Activated CD4-positive, alpha-beta T cell treated with anti-CD3 and anti-CD28 coated beads for 1 hour (primary cell): Measurements from ENCODE around the gene ATP8A2.
A peak's percentile ranks its signal among the peaks of the same experiment; 100 is the strongest.

Experiments used
- DNase-seq: peaks from one replicate; pipeline ENCODE4 v3.0.0-alpha.2; 2020

Gene ATP8A2

DNA sequence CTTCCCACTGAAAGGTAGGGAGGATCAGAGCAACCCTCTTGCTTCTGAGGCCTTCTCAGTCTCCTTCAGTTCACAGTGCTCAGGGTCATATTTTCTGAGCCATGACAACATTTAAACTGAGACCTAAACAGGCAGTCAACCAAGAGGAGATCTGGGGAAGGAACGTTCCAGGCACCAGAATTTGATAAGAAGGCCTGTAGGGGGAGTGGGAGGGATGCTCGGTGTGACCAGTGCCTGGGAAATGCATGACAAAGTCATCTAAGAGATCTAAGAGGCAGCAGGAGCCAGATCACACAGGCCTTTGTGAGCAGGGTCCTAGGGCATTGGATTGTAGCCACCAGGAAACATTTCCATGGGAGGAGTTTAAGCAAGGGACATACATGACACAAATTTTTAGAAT lies 608.5 kb downstream of the ATP8A2 start:
- DNase-seq: no peak

DNA sequence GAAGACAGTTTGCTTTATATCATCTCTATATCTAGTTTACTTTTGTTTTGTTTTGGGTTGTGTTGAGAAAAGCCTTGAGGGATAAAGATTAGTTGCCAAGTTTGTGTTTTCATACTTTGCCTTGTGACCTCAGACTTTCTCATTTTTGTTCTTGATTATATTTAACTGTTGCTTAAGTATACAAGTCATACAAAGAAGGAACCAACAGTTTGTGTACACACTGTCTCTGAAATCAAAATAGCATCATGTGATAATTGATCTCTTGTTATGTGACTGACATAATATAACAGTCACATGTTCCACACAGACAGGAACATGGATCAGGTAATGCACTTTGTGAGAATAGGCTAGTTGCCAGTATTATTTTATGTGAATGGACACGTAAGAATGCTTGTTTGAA lies 609.3 kb downstream of the ATP8A2 start:
- DNase-seq: no peak

DNA sequence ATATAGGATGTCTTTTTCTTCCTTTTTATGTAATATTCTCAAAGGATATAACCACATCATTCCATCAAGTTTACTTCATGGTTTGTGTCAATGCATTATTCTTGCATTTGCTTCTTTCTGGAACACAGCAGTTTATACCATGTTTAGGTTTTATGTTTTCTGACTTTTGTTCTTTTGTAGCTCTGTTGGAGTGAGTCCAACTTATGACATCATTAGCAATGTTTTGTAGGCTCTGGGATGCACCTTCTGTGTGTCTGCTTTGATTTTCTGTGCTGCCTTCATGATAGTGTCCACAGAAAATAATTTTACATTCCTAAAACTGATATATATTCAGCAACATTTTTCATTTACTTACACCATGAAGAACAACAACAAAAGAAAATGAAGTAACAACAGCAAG lies 611.1 kb downstream of the ATP8A2 start:
- no peak for DNase-seq

DNA sequence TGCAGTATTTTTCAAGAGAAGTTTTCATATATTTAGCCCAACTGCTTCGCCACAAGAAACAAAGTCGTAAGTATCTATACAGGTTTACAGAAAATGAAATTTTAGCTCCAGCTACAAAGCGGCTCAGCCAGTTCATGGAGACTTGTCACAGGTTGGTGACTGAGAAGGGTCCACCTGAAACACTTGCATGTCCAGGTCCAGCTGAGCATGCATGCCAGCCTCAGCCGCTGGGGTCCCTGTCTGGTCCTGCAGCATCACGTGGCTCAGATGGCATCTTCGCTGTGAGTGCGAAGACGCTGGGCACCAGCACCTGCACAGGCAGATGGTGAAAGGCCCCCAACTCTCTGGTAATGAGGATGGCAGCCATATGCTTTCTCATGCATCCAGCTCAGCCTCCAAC lies 616.2 kb downstream of the ATP8A2 start:
- no peak for DNase-seq

DNA sequence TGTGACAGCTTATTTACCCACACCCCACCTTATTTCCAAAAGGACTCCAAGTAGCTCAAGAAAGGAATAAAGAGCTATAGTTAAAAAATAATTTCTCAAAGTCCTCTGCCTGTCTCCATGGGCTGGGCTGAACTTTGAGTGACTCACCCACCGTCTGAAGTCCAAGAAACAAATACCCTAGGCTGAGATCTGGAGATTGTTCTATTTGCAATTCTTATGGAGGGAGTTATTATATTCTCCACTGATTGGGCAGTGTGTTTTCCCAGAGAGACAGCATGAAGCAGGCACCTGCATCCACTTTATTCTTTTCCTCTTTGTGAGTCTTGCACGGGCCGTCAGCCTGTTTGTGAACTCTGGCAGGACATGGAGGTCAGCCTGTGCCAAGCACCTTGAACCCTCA lies 616.9 kb downstream of the ATP8A2 start:
- DNase-seq: no peak

DNA sequence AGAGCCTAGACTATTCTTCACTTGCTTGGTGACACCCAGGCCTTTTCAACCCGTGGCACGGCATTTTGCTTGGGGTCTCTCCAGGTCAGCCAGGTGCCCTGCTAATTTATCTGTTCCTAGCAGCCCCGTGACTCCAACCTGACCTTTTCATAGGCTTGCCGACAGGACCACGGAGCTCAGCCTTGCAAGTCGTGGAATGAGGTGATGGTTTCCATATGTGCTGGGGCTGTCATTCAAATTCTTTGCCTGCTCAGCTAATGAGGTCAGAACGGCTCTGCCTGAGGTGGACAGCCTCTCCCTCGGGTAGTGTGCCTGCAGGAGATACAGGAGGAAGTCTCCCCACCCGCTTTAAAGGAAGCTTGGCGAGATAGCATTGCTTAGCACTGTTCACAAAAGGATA lies 619.0 kb downstream of the ATP8A2 start:
- no peak for DNase-seq

DNA sequence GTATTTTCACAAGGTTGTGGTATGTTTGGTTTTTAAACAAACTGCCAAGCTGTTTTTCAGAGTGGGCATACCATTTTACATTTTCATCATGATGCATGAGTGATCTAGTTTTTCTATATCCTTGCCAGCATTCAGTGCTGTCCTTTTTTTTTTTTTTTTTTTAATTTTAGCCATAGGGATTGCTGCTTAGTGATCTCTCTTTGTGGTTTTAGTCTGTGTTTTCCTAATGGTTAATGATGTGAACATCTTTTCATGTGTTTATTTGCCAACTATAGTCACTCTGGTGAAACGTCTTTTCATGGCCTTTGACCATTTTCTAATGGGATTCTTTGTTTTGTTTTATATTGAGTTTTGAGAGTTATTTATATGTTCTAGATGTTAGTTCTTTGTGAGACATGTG lies 620.3 kb downstream of the ATP8A2 start:
- DNase-seq: no peak

DNA sequence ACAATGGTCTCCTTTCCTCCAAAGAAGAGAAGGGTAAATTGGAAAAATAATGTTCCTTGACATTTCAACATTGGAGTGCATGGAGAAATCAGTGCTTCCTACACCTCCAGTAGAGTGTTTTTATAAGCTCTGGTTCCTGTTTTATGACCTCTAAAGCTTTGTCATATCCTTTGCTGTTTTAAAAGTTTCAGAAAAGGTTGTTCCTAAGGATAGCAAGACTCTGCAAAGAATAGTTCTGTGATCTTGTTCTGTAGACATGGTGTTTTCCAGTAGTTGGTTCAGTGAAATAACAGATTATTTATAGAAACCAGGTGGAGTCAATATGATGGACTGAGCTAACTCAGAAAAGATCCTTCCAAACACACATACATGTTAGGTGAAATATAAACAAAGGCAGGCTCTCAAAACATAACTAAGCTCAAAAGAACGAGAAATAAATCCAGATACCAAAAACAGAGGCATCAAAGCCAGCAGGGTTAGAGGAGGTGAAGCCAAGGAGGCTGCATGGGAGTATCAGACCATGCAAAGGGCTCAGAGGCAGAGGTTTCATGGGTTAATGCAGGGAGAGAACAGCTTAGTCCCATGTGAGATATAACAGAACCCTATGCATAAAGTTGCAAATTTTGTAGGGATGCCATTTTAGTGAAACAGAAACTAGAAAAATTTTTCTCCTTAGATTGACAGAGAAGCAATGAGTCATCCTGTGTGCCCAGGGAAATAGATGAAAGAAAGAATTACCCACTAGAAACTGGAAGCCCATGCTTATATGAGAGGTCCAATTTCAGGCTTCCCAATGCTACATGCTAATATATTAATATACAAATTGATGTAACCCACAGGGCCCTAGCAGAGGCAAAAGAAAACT lies 635.7 kb downstream of the ATP8A2 start:
- DNase-seq: no peak

DNA sequence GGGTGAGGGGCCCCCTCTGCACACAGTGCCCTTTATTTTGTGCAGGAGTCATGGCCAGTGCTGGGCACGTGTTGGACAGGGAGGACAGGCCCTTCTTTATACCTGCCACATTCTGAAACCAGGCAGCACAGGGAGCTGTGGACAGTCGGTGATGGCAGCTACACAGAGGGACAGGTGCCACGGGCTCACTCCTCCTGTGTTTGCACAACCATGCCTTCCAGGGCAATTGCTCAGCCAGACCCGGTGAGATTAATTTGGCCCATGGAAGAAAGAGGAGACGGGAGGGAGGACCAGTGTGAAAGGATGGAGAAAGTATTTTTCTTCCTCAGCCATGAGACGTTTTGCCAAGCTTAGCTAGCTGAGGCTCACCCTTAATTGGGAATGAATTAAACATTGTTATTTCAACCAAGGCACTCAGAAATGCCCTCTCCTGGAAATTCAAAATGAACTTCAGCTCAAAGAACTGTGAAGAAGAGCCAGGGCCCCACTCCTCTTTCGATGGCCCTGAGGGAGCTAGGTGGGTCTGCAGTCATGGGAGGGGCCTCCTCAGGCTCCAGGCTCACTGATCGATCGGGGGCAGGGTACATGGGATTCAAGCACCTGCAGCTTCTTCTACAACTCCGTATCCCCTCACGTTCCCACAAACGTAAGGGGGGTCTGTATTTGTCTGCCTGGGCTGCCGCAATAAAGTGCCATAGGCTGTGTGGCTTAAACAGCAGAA lies 638.9 kb downstream of the ATP8A2 start:
- no peak for DNase-seq

DNA sequence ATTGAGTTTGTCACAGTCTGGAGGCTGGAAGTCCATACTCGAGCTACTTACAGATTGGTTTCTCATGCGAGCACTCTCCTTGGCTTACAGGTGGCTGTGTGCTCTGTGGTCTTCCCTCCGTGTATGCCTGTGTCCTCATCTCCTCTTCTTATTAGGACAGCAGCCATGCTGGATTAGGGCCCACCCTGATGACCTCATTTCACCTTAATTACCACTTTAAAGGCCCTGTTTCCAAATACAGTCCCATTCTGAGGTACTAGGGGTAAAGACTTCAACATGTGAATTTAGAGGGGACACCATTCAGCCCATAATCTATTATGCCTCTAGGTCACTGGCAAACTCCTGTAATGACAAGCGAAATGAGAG lies 639.4 kb downstream of the ATP8A2 start:
- no peak for DNase-seq

DNA sequence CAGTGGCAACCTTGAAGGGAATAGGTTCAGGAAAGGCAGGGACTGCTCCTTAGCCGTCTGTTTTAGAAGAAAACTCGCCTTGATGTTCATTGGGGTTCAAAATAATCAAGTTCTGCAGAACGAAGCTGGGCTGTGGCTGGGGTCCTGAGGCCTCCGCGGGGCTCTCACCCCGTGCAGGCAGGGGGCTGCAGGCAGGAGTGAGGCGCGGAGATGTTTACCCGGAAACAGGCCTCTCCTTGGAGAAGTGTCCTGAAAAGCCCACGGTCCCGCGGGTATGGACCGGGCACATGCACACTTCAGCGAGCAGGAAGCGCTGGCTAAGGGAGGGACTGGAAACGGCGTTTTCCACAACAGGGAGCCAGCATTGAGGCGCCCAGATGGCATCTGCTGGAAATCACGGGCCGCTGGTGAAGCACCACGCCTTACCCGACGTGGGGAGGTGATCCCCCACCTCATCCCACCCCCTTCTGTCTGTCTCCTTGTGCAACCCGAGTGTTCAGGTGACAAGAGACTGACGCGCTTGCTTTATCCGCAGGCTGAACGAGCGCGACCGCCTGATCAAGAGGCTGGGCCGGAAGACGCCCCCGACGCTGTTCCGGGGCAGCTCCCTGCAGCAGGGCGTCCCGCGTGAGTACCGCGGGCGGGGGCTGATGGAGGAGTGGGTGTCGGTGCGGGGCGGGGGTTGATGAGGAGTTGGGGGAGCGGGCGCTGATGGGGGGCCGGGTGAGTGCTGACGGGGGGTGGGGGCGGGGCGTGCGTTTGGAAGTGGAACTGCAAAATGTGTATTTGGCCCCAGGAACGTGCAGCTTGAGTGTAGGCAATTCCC lies 640.4 kb downstream of the ATP8A2 start:
- peak; percentile 32 for DNase-seq

DNA sequence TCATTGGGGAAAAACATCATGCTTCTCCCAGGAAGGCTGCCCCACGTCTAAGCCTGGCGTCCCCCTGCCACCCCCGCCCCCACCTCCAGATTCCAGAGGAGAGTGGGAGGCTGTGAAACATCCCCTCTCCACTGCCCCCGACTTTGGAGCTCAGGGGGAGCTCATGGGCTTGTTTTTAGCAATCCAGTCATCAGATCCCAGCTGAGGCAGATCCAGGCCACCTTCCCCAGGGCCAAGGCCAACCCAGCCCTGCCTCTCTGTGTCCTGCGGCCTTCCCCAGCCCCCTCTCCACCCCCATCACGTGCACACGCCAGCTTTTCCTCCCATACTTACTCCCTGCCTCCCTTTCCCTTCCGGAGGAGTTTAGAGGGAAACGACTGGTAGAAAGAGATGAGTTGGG lies 641.2 kb downstream of the ATP8A2 start:
- DNase-seq: no peak

DNA sequence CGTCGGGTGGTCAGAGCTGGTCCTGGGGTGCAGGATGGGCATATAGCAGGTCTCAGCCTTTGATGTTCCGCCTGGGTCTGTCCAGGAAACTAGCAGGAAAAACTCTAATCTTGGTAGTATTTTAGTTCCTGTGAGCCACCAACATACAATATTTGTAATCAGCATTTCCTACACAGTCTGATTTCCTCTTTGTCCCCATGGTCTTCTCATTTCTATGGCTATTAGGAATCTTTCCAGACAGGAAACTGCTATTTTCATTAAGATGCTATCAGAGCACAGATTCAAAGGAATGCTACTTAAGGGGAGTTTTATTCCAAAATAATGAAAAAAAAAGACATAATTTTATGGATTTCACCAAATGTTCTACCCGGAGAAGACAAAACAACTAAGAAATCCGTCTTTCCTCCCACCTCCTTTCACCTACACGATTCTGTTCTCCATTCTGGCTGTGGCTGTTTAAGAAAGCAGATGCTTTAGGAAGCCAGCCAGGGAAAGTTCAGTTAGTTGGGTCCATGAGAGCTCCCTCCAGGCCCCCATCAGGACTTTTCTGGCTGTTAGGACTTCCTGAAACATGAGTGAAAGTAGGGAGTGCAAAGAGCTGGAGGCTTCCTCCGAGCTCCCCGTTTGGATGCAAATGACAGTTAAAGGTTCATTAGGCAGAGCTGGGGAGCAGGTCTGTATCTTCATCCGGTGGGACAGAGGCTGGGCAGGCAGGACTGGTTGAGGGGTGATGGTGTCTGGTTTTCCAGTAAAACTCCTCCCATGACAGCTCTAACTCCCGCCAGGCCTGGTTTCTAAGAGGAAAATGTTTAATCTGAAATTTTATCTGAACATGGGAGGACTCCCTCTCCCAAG lies 643.7 kb downstream of the ATP8A2 start:
- DNase-seq: no peak

DNA sequence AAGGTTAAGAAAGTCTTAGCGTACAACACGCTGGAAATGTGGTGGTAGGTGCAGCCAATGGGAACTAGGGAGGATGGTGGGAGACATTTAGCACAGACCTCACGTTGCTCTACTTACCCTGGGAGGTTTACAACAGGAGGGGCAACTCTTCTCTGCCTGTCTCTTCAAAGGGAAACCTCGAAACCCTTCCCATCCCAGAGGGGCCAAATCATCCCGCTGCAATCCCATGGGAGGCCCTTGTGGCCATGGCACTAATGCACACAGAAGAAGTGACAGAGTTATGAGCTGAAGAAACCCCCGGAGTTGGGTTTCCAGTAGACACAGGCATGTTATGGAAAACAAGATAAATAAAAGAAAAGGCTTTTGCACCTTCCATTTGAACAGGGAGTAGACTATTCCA lies 644.4 kb downstream of the ATP8A2 start:
- DNase-seq: no peak

DNA sequence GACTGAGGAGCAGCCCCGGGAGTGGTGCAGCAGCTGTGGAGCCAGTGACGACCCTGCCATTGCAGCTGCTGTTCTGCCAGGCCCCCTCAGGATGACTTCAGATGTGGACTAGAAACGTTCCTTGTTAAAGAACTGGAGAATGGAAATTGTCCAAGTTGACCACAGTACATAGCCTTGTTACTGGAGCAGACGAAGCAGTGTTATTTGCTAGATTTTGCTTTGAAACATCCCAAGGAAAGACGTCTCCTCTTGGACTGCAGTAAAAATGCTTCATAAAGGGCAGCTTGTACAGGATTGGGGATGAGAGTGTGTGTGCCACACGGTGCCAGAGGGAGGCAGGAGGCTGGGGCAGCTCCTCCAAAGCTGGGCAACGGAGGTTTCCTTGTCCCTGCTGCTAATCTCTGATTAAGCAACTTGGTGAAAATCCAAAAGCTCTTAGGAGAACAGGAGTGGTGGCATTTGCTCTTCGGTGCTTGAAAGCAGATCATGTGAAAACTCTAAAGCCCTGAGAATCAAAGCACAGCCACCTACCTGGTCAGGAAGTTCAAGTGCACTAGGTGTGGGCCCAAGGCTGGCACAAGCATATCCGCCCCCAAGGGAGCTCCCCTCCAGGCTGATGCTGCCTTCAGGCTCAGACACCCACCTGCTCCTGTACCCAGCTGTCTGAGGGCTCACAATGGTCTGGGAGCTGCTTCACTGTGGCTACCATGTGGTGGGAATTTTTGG lies 645.6 kb downstream of the ATP8A2 start:
- DNase-seq: no peak

DNA sequence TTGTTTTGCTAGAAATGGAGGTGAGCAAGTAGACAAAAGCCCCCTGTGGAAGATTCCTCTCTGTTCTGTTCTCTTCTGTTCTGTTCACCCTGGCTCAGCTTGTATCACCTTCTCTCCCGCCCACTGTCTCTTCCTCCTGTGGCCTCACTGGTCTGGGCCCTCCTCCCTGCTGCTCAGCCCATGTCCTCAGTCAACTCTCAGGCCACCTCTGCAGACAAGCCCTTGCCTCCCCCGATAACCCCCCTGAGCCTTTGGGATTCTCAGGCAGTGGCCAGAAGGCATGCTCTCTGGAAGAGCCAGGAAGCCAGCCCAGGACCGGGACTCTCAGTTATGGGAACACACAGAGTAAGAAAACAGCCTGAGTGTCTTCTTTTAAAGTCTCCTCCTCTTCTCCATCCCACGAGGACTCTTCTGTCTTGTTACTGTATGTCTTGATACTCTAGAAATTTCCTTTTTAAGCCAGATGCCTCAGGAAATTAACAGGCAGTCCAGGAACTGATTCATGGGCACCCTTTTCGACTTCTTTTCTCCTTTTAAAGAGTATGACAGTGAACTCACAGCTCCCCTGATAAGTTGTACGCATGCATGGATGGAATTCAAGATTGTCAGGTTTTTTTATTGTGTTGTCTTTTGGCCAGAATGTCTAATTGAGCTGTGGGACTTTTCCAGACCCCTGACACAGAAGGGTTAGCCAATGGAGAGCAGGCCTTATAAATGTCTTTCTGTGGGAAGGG lies 646.3 kb downstream of the ATP8A2 start:
- no peak for DNase-seq

DNA sequence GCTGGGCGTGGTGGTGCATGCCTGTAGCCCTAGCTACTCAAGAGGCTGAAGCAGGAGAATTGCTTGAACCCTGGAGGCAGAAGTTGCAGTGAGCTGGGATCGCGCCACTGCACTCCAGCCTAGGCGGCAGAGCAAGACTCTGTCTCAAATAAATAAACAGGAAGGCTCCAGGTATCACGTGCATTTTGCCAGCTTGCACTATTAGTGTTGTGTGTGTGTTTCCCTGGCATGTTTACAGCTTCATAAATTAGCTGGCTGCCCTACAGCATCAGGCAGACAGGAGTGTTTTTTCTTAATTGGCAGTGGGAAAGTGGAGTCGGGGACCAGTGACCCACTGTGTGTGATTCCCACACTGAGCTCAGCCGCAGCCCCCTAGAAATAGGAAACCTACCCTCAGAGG lies 647.5 kb downstream of the ATP8A2 start:
- DNase-seq: no peak

DNA sequence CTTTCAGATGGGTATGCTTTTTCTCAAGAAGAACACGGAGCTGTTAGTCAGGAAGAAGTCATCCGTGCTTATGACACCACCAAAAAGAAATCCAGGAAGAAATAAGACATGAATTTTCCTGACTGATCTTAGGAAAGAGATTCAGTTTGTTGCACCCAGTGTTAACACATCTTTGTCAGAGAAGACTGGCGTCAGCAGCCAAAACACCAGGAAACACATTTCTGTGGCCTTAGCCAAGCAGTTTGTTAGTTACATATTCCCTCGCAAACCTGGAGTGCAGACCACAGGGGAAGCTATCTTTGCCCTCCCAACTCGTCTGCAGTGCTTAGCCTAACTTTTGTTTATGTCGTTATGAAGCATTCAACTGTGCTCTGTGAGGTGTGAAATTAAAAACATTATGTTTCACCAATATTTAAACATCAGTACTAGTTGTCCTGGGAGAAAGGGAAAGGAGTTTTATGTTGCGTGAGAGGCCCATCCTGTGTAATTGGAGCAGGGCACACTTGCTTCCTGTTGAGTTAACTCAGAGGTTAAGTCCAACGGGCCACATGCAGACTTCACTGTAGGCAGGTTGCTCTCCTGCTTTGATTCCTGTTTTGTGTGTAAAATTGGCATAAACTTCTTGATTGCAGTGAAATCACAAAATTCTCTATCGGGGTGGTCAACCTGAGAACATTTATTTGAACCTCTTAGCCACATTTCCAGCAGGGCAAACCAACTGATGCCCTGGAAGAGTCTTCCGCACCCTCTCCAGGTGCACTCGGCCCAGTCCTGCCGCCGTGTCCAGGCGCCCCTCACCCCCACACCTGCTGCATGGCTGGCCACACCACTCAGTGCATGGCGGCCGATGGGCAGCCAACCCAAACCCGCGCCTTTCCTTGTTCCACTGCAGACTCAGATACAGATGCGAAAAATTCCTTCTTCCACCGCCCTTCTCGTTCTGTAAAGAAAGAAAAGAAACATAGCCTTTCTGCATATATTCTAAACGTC lies 648.4 kb downstream of the ATP8A2 start:
- DNase-seq: no peak

DNA sequence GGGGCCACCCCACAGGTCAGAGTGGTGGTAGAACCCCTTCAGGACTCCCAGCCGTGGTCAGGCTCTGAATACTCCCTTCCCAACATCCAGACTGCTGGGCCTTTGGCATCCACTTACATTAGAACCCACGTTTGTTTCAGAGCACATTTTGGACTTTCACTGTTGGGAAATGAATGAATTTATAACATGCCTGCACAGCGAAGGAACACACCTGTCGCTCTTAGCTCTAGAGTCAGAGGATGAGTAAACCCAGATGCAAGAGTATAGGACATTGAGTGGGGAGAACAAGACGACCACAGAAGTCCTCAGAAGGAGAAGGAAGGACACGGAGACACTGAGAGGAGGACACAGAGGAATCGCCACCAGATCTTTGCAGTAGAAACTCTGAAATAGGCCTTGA lies 649.1 kb downstream of the ATP8A2 start:
- DNase-seq: no peak

DNA sequence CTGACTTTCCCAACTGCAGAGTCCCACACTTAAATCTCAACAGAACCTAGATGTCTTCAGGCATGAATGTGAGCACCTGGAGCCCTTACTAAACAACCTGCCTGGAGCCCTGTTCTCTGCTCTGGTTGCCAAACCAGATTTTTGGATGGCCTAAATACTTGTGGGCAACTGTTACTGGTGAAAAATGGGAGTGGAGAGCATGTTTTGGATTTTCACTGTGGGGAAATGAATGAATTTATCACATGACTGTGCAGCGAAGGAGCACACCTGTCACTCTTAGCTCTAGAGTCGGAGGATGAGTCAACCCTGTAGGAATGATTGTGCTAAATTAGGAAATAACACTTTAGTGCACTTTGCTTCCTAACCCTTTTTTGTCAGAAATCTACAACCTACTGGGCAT lies 649.7 kb downstream of the ATP8A2 start:
- no peak for DNase-seq
